GM03348 (cell line): Measurements from ENCODE around the gene HYDIN.
"Not testable (repeated sequence)": the region's sequence is repeated elsewhere in the genome, so short reads cannot be mapped to it uniquely, and the experiment has no call there.

Source experiments
- DNase-seq: peaks from one replicate; pipeline ENCODE4 v3.0.0; 2012; ENCODE audit warnings: low spot score

Gene HYDIN

GRCh38 chr16:71225145-71225544 lies 5.4 kb downstream of the HYDIN start:
- no peak for DNase-seq

GRCh38 chr16:71218306-71218963 lies 12.1 kb downstream of the HYDIN start:
- no peak for DNase-seq

DNA sequence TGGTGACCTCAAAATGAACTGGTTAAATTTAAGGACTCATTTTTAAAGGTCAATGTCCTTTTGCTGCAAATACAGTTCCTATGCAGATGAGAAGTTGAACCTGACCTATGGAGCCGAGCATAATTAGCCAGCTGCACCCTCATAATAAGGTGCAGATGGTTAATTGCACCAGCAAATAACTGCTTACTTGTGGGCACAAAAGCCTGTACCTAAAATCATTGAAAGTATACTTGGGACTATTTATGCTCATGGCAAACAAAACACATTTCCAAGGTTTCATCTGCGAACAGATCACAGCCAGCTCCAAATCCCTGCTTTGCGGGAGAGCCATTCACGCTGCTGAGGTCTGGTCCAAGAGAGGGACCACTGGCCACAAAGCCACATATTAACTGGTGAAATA lies 13.0 kb downstream of the HYDIN start:
- DNase-seq: no peak

GRCh38 chr16:71216714-71217113 lies 13.8 kb downstream of the HYDIN start:
- DNase-seq: no peak

DNA sequence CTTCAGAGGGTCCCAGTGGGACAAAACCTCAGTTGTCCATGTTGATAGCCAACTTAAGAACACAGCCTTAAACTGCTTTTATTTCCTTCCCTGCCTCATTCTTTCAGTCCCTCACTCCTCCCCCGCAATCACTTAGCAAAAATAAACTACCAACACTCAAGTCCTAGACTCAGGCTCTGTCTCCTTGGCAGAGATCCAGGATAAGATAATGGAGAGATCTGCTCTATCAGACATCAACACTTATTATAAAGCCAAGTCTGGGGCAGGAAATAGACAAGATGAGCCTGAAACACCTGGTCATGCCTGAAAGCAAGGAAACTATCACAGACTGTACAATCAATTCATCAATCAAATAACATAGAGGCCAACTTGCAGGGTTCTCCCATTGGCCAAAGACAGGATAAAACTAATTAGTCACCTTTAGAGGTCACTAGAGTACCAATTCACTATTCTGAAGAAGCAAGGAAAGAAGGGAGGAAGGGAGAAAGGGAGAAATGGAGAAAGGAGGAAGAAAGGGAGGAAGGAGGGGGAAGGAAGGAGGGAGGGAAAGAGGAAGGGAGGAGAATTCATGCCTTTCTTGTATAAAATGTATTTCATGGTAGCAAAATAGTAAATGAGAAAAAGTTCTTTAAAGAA lies 15.7 kb downstream of the HYDIN start:
- DNase-seq: no peak

- DNase-seq: no peak
Measured at GRCh38 chr16:71205482-71206131, 24.9 kb downstream of the HYDIN start.

- no peak for DNase-seq
Measured at GRCh38 chr16:71203631-71204030, 26.9 kb downstream of the HYDIN start.

GRCh38 chr16:71201556-71201955 lies 29.0 kb downstream of the HYDIN start:
- DNase-seq: no peak

- DNase-seq: no peak
Measured at GRCh38 chr16:71201054-71201453, 29.5 kb downstream of the HYDIN start.

- DNase-seq: no peak
Measured at GRCh38 chr16:71198408-71198807, 32.1 kb downstream of the HYDIN start.

DNA sequence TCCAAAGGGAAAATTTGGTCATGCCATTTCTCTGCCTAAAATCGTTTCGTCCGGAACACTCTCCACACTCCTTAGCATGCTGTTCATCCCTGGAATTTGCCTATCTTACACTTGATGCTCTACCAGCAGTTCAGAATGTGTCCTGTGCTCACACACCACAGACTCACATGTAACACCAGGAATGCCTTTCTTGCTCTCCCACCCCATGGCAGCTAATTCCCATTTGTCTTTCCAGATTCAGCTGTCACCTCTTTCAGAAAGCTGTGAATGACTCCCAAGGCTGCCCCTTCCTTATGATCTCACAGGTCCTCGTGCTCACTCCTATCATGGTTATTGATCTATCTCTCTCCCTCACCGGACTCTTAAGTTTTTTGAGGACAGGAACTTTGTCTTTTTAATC lies 38.1 kb downstream of the HYDIN start:
- no peak for DNase-seq

- DNase-seq: no peak
Measured at GRCh38 chr16:71188956-71189712, 41.4 kb downstream of the HYDIN start.

DNA sequence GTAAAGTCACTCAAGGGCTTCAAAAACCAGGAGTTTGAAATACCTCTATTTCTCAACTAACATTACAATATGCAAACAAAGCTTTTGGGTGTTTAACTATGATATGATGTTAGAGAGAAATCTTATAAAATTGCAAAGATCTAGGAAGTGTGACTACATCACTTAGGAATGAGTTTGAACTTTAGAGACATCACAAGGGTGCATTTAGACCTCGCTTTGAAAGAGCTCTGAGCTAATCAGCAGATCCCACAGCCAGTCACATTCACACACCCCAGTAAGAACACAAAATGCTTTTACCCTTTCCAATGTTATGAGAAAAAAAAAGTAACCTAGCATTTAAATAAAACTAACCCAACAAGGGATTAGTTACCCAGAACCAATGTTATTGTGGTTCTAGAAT lies 45.2 kb downstream of the HYDIN start:
- DNase-seq: no peak

DNA sequence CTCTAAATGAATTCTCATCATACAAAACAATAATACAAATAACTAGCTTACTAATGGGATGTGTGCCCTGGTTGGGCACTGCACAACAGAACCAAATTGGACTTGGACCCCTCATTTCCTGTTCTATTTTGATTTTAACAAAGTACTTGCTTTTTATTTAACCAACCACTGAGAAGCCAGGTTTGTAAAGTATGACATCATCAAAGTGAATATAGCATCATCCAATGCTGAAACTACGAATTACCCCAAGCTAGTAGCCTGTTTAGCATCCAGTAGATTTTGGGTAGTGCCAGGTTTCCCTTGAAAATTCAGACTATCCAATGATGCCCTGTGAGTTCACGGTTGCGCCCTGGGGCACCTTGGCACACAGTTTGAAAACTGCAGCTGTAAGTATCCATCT lies 51.0 kb downstream of the HYDIN start:
- DNase-seq: no peak

DNA sequence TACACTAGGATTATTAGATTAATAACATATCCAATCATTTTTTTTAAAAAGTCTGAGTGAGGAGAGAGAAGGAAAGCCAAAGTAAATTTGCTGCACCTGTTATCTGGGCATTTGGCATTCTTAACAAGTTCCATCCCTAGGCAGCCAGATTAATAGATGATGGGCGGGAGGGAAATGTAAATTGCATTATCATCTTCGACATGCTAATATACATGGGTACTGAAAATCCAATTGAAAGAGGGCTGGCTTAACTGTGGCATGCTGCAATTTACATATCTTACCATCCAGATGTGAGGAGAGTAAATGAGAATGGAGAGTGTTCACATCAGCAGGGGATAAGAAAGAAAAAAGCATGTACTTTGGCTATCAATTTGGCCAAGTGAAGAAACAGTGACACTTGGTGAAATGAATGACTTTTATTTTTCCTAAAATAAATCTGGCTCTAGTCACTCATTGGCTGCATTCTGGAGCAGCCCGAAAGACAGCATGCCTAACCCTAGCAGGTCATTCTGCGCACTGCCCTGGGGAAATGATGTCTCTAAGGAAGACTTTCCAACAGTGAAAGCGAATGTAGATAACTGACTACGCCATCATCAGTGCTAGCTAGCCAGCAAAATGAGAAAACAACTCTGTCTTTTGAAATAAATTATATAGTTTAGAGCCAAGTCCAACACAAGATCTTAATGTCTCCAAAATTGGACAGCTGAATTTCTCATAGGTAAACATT lies 57.9 kb downstream of the HYDIN start:
- no peak for DNase-seq

DNA sequence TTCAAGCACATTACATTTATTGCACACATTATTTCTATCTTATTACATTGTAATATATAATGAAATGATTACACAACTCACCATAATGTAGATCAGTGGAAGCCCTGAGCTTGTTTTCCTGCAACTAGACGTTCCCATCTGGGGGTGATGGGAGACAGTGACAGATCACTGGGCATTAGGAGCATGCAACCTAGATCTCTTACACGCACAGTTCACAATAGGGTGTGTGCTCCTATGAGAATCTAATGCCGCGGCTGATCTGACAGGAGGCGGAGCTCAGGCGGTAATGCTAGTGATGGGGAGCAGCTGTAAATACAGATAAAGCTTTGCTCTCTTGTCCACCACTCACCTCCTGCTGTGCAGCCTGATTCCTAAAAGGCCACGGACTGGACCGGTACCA lies 69.5 kb downstream of the HYDIN start:
- not testable (repeated sequence) for DNase-seq

DNA sequence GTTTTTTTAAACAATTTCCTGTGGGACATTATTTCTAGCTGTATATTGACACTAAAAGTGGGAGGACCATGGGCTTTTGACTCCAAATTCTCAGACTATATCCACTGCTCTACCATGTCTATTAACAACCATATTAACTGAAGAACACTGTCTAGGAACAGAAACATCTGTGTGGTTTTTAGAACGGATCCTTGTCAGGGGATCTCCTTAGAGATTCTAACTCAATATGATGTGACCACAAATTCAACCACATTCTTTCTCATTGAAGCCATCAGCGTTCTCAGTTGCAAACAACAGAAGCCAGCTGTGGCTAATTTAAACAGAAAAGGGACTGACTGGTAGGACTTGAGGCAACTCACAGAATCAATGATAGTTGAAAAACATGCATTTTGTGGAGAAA lies 73.2 kb downstream of the HYDIN start:
- not testable (repeated sequence) for DNase-seq

DNA sequence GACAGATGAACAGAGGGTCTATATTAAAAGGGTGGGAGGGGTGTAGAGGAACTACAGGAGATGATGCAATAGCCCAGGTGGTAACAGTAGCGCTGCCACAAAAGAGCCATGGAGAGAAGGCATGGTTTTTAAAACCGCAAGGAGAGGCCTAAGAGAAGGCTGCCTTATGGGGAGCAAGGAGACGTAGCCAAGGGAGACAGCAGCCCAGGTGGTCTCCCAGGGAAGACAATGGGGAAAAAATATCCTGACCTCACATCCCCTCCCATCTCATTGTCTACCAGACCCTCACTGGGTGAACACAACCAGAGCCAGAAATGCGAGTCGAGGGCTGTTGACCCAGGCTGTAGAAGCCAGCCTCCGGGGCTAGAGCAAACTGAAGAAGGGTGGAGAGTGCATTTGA lies 77.2 kb downstream of the HYDIN start:
- DNase-seq: not testable (repeated sequence)

DNA sequence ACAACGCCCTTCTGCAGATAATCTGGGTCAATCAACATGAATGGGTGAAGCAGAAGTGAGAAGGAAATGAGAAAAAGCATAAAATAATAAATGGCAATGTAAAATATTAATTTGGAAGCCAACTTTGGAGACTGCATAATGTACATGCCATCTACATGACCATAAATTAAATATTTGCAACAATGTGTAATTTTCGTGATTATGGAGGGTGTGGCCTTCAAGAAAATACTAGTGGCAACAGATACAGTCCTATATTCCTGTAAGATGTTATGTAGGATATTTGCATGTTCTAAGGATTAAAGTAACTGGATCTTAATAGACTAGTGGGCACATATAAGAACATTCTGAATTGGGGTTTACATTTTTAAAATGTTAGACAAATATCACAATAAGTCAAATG lies 78.9 kb downstream of the HYDIN start:
- not testable (repeated sequence) for DNase-seq

GRCh38 chr16:71143246-71143645 lies 87.3 kb downstream of the HYDIN start:
- not testable (repeated sequence) for DNase-seq

DNA sequence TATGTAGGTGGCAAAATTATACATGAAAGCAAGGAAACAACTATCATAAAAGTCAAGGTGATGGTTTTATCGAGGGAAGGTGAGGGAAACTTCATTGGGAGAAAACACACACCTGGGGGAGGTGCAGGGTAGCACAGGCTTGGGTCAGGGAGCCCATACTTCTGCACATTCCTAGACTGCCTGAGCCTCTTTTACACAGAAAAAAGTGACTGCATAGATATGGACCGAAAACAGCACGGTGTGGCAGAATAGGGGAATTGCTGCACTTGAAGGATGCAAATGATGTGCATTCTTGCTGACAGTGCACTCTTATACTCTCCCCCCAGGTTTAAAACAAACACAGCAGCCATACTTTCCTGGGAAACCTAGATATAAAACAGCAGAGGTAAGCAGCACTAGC lies 120.0 kb downstream of the HYDIN start:
- not testable (repeated sequence) for DNase-seq

GRCh38 chr16:71109656-71110208 lies 120.8 kb downstream of the HYDIN start:
- DNase-seq: not testable (repeated sequence)
